Fibroblast of pulmonary artery (primary cell): ENCODE data around the gene DPM2.

Experiments used
- DNase-seq: peaks from one replicate; pipeline ENCODE4 v3.0.0-alpha.2; 2010; ENCODE audit warnings: low read depth
- H3K4me3 ChIP-seq: replicated peaks from 2 replicates; pipeline ENCODE4 v1.5.1; 2011; ENCODE audit warnings: low read depth, mild to moderate bottlenecking, control low read depth, low read length, moderate library complexity
- TF ChIP-seq, protein P1 (sequence below): IDR thresholded peaks from 2 replicates; pipeline ENCODE4 v1.5.1; 2011; ENCODE audit warnings: mild to moderate bottlenecking, control low read depth, low read length, inconsistent platforms; ENCODE audit errors: missing control alignments

Gene DPM2

DNA sequence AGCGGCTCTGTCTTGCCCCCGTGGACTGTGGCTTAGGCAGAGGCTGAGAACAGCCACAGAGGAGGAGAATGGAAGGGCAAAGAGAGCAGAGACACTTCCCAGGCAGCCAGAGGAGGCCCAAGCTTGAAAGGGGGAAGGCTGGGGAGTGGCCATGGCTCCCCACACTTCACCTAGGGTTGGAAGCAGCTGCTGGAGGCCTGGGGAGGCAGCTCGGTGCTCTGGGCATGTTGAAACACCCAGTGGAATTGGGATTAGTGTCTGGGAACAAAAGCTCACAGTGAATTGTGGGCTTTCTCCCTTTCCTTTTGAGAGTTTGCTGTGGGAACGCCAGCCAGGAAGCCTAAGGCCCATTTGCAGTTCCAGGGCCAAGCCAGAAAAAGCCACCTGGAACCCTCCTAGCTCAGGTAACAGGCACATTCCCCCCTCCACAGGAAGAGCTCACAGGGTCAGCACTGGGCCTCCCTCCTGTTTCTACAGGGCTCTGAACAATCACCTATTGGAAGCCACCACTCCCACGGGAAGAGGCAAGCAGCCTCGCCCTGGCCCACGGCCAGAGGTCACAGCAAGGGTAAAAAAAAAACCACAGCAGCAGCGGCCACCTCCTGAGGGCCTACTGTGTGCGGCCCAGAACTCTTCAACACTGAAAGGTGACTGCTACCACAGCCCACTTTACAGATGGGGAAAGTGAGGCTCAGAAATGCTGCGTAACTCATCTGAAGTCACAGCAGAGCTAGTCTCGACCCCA is 22.9 kb upstream of the DPM2 start:
- no peak for DNase-seq
- H3K4me3 ChIP-seq = no peak overlapping the region
- TF ChIP-seq, protein P1, sequence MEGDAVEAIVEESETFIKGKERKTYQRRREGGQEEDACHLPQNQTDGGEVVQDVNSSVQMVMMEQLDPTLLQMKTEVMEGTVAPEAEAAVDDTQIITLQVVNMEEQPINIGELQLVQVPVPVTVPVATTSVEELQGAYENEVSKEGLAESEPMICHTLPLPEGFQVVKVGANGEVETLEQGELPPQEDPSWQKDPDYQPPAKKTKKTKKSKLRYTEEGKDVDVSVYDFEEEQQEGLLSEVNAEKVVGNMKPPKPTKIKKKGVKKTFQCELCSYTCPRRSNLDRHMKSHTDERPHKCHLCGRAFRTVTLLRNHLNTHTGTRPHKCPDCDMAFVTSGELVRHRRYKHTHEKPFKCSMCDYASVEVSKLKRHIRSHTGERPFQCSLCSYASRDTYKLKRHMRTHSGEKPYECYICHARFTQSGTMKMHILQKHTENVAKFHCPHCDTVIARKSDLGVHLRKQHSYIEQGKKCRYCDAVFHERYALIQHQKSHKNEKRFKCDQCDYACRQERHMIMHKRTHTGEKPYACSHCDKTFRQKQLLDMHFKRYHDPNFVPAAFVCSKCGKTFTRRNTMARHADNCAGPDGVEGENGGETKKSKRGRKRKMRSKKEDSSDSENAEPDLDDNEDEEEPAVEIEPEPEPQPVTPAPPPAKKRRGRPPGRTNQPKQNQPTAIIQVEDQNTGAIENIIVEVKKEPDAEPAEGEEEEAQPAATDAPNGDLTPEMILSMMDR = no peak

DNA sequence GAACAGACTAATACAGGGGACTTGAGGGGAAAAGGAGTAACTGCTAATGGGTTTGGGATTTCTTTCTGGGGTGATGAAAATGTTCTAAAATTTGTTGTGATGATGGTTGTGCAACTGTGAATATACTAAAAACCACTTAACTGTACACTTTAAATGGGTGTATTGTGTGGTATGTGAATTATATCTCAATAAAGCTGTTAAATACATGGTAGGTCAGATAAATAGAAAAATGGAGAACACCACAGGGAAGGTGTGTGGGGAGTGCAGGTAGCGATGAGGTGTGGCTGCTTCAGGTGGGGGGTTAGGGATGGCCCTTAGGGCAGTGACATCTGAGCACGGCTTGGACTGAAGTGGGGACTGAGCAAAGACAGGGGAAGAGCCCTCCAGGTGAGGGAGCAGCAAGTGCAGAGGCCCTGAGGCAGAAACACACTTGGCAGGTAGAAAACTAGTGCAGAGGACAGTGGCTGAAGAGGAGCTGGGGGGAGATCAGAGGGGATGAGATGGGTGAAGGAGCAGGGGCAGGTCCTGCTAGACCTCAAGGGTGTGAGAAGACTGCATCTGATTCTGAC is 22.3 kb upstream of the DPM2 start:
- no peak overlapping the region for H3K4me3 ChIP-seq
- TF ChIP-seq, protein P1 = no peak
- DNase-seq = no peak

DNA sequence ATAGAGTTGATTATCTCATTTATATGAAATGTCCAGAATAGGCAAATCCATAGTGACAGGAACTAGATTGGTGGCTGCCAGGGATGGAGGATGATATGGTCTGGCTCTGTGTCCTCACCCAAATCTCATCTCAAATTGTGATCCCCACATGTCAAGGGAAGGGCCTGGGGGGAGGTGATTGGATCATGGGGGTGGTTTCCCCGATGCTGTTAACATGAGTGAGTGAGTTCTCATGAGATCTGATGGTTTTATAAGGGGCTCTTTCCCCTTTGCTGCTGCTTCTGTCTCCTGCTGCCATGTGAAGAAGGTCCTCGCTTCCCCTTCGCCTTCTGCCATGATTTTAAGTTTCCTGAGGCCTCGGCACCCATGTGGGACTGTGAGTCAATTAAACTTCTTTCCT is 21.7 kb upstream of the DPM2 start:
- no peak for DNase-seq
- TF ChIP-seq, protein P1 = no peak
- H3K4me3 ChIP-seq = no peak overlapping the region

DNA sequence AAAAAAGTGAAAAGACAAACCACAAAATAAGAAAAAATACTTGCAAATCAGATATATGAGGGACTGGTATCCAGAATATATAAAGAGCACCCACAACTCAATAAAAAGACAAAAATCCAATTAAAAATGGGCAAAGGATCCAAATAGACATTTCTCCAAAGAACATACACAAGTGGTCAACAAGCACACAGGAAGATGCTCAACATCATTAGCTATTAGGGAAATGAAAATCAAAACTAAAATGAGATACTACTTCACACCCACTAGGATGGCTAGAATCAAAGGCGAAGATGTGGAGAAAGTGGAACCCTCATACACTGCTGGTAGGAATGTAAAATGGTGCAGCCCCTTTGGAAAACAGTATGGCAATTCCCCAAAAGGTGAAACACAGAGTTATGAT is 21.1 kb upstream of the DPM2 start:
- TF ChIP-seq, protein P1 = no peak
- no peak overlapping the region for H3K4me3 ChIP-seq
- DNase-seq = no peak

DNA sequence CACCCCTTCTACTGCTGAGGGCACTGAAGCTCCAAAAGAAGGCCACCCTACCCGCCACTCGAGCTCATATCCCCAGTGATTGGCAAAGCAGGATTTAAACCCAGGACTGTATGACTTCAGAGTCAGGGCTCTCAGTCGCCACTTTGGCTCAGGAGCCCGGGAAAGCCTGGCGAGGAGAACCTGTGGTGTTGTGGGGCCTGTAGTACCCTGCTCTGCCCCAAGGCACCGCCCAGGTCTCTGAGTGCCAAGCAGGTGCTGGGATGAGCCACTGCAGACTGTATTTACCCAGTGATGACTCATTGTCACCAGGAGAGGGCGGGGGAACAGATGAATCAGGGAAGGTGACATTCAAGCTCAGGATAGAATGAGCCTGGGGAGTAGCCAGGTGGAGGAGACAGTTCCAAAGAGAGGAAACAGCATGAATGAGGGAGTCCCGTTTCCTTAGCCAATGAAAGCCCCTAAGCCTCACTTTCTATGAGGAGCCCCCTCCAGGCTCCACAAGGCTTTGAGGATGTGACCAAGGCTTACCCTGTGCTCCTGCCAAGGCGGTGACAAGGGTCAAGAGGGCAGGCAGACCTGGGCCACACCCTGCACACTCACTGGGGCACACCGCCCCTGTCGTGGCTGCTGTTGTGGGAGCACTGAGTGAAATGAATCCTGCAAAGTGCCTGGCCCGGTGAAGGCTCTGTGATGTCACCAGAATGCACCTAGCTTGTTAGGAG is 17.8 kb upstream of the DPM2 start:
- TF ChIP-seq, protein P1 = peak; percentile 2
- DNase-seq = no peak
- H3K4me3 ChIP-seq = no peak overlapping the region

DNA sequence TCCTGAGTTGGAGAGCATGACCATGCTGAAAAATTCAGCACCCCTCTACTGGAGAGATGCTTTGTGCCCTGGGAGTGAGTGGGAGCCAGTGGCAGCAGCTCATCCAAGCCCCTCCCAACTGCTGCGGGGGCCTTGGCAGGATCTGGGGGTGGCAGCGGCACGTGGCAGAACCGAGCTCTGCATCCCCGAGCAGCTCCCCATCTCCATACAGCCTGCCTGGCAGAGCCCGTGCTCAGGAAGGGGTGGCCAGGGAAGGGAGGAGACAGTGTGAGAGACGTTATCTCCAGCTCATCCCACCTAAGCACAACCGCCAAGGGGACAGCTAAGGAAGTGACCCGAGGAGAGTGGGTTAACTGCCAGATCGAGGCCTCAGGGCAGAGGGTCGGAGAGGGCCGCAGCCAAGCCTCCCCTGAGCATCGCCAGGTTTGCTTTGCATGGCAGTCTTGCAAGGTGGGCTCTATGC is 17.2 kb upstream of the DPM2 start:
- no peak for DNase-seq
- TF ChIP-seq, protein P1 = no peak
- H3K4me3 ChIP-seq = no peak overlapping the region
